ENCODE results near the gene TBC1D23. TPM values are rescaled to one million over a fixed set of nuclear protein-coding genes. Genes with fewer than 3 reads are reported as not detected.

TBC1D23 gene
- total RNA-seq, 1 donor, result 76.4 TPM

GRCh38 chr3:100263583-100263982 lies 2.8 kb downstream of the TBC1D23 start:
- H3K4me3 ChIP-seq (ENCODE audit: low read depth, low read length), result peak overlapping the region; percentile 26
- no peak for DNase-seq (ENCODE audit: low read depth)
- TF ChIP-seq CTCF (IDR thresholded peaks at IDR 0.05; ENCODE audit: insufficient read depth, low read length), result no peak

- H3K4me3 ChIP-seq (ENCODE audit: low read depth, low read length), result no peak overlapping the region
- DNase-seq (ENCODE audit: low read depth), result no peak
Observed at GRCh38 chr3:100264242-100264641, 3.5 kb downstream of the TBC1D23 start.

GRCh38 chr3:100265016-100265415 lies 4.2 kb downstream of the TBC1D23 start:
- no peak overlapping the region for H3K4me3 ChIP-seq (ENCODE audit: low read depth, low read length)
- no peak for TF ChIP-seq CTCF (IDR thresholded peaks at IDR 0.05; ENCODE audit: insufficient read depth, low read length)
- peak; percentile 20 for DNase-seq (ENCODE audit: low read depth)

More at GRCh38 chr3:100264242-100264641, 3.5 kb downstream of the TBC1D23 start:
- no peak for TF ChIP-seq CTCF (IDR thresholded peaks at IDR 0.05; ENCODE audit: insufficient read depth, low read length)

- H3K4me3 ChIP-seq (ENCODE audit: low read depth, low read length), result no peak overlapping the region
- no peak for TF ChIP-seq CTCF (IDR thresholded peaks at IDR 0.05; ENCODE audit: insufficient read depth, low read length)
- DNase-seq (ENCODE audit: low read depth), result no peak
Observed at GRCh38 chr3:100266531-100266930, 5.7 kb downstream of the TBC1D23 start.

- DNase-seq (ENCODE audit: low read depth), result peak; percentile 69
- H3K4me3 ChIP-seq (ENCODE audit: low read depth, low read length), result no peak overlapping the region
- no peak for TF ChIP-seq CTCF (IDR thresholded peaks at IDR 0.05; ENCODE audit: insufficient read depth, low read length)
Observed at GRCh38 chr3:100268156-100268555, 7.4 kb downstream of the TBC1D23 start.

- TF ChIP-seq CTCF (IDR thresholded peaks at IDR 0.05; ENCODE audit: insufficient read depth, low read length), result no peak
- H3K4me3 ChIP-seq (ENCODE audit: low read depth, low read length), result no peak overlapping the region
- peak; percentile 75 for DNase-seq (ENCODE audit: low read depth)
Observed at GRCh38 chr3:100269001-100269400, 8.2 kb downstream of the TBC1D23 start.

Measured in fibroblast of the aortic adventitia (primary cell).